GM23338 (cell line): ENCODE results near the gene KAT2B. TPM values are rescaled to one million over a fixed set of nuclear protein-coding genes. Genes with fewer than 3 reads are reported as not detected.

ENCODE experiments used
- ATAC-seq: fragments of 200-7000 bp; cut with Tn5 transposase; 3 replicates; pipeline ENCODE4 v1.9.1; 2020
- DNase-seq: peaks from one replicate; pipeline ENCODE4 v3.0.0-alpha.2; 2015; ENCODE audit warnings: low spot score
- H2AFZ ChIP-seq: fragments of 200-600 bp; sonication (generic); 2 replicates; pipeline ENCODE4 v1.8.0; 2016; ENCODE audit warnings: antibody characterized with exemption, mild to moderate bottlenecking, moderate library complexity
- H3F3A ChIP-seq: fragments of 200-600 bp; sonication (generic); replicated peaks from 2 replicates; pipeline ENCODE4 v1.8.0; 2017; ENCODE audit warnings: antibody characterized with exemption, mixed run types, low read depth
- H3K27ac ChIP-seq: fragments of 200-600 bp; sonication (generic); 2 replicates; pipeline ENCODE4 v1.6.1; 2016; ENCODE audit warnings: low read depth
- H3K27me3 ChIP-seq: fragments of 200-600 bp; sonication (generic); 2 replicates; pipeline ENCODE4 v1.8.0; 2016; ENCODE audit warnings: mild to moderate bottlenecking, mixed run types, moderate library complexity; ENCODE audit not compliant: insufficient read depth
- H3K36me3 ChIP-seq: fragments of 200-600 bp; sonication (generic); 2 replicates; pipeline ENCODE4 v1.8.0; 2016; ENCODE audit warnings: mild to moderate bottlenecking; ENCODE audit not compliant: insufficient read depth
- H3K4me1 ChIP-seq: fragments of 200-600 bp; sonication (generic); 2 replicates; pipeline ENCODE4 v1.8.0; 2016; ENCODE audit warnings: mild to moderate bottlenecking, moderate library complexity; ENCODE audit not compliant: insufficient read depth
- H3K4me2 ChIP-seq: fragments of 200-600 bp; sonication (generic); 2 replicates; pipeline ENCODE4 v1.7.1; 2017; ENCODE audit warnings: mixed run types
- H3K4me3 ChIP-seq: fragments of 200-600 bp; sonication (generic); 2 replicates; pipeline ENCODE4 v1.6.1; 2016; ENCODE audit warnings: mixed run types
- H3K79me2 ChIP-seq: fragments of 200-600 bp; sonication (generic); replicated peaks from 2 replicates; pipeline ENCODE4 v1.8.0; 2017; ENCODE audit warnings: mild to moderate bottlenecking; ENCODE audit not compliant: insufficient read depth
- H3K9me2 ChIP-seq: fragments of 200-600 bp; sonication (generic); 2 replicates; pipeline ENCODE4 v1.8.0; 2017; ENCODE audit not compliant: insufficient read depth
- H4K20me1 ChIP-seq: fragments of 200-600 bp; sonication (generic); replicated peaks from 2 replicates; pipeline ENCODE4 v1.8.0; 2017; ENCODE audit warnings: mild to moderate bottlenecking; ENCODE audit not compliant: insufficient read depth
- H3K27ac Mint-ChIP-seq: 2 replicates; pipeline ENCODE4 v1.8.0; 2020; ENCODE audit warnings: inconsistent platforms, mild to moderate bottlenecking, moderate library complexity, mixed read lengths
- H3K27me3 Mint-ChIP-seq: 3 replicates; pipeline ENCODE4 v1.8.0; 2022; ENCODE audit warnings: low read depth, mild to moderate bottlenecking, moderate library complexity, mixed read lengths, inconsistent platforms; ENCODE audit not compliant: insufficient read depth, poor library complexity
- H3K36me3 Mint-ChIP-seq: 3 replicates; pipeline ENCODE4 v1.8.0; 2021; ENCODE audit warnings: low read depth, mild to moderate bottlenecking, inconsistent platforms, moderate library complexity, mixed read lengths
- H3K4me1 Mint-ChIP-seq: 3 replicates; pipeline ENCODE4 v1.8.0; 2020; ENCODE audit warnings: mild to moderate bottlenecking, inconsistent platforms, mixed read lengths
- H3K4me3 Mint-ChIP-seq: 3 replicates; pipeline ENCODE4 v1.8.0; 2021; ENCODE audit warnings: moderate library complexity, mild to moderate bottlenecking, inconsistent platforms, mixed read lengths
- H3K9me3 Mint-ChIP-seq: 3 replicates; pipeline ENCODE4 v1.8.0; 2020; ENCODE audit warnings: moderate library complexity, mild to moderate bottlenecking, inconsistent platforms, mixed read lengths
- CREB1 ChIP-seq: fragments of 250-450 bp; sonication (Bioruptor Pico); IDR thresholded peaks from 2 replicates; pipeline ENCODE4 v1.5.0; 2020; ENCODE audit warnings: low read depth, mild to moderate bottlenecking, moderate library complexity
- EZH2 ChIP-seq: fragments of 200-600 bp; sonication (generic); IDR thresholded peaks from one replicate; pipeline ENCODE4 v1.8.0; 2017; ENCODE audit warnings: antibody characterized with exemption, mild to moderate bottlenecking, low read depth; ENCODE audit not compliant: unreplicated experiment
- EZH2phosphoT487 ChIP-seq: fragments of 200-600 bp; sonication (generic); IDR thresholded peaks from one replicate; pipeline ENCODE4 v1.8.1; 2018; ENCODE audit warnings: antibody characterized with exemption; ENCODE audit not compliant: unreplicated experiment
- ZNF114 ChIP-seq: fragments of 250-450 bp; sonication (Bioruptor Pico); IDR thresholded peaks from 2 replicates; pipeline ENCODE4 v1.5.0; 2020; ENCODE audit warnings: mild to moderate bottlenecking, moderate library complexity
- ZNF331 ChIP-seq: fragments of 250-450 bp; sonication (Bioruptor Pico); IDR thresholded peaks from 2 replicates; pipeline ENCODE4 v1.5.0; 2020; ENCODE audit warnings: low read depth, mild to moderate bottlenecking, moderate library complexity
- polyA plus RNA-seq: library from polyadenylated mRNA; unstranded; fragments of >200 nt; fragmentation: Nextera tagmentation; extraction: Ambion mirVana; gene quantifications from 2 replicates; pipeline ENCODE4 v1.2.1, GENCODE V29; 2016
- total RNA-seq: library from RNA; depleted of rRNA; stranded (reverse); fragments of >200 nt; shearing (Covaris generic); gene quantifications from 2 replicates; pipeline ENCODE4 v1.2.3, GENCODE V29; 2014
- TF ChIP-seq, protein P1 (sequence below): fragments of 250-450 bp; sonication (Bioruptor Pico); IDR thresholded peaks from 2 replicates; pipeline ENCODE4 v1.5.0; 2020; ENCODE audit warnings: mild to moderate bottlenecking, moderate library complexity

Gene KAT2B
- total and polyA plus RNA-seq, 2 experiments from 2014 or later: 1.3 to 4.4 TPM

- peaks cover 32% of the 10 kb centered on the region for H3K36me3 Mint-ChIP-seq
- Histone ChIP-seq H3K4me3 (no peak overlapping the region), H3K27ac (no peak overlapping the region), H3K79me2 (no peaks in the 10 kb centered on the region), H3F3A (no peaks in the 10 kb centered on the region), H3K27me3 (no peaks in the 10 kb centered on the region), H3K4me2 (no peak overlapping the region), H3K4me1 (no peaks in the 10 kb centered on the region), H4K20me1 (no peaks in the 10 kb centered on the region), H3K9me2 (no peaks in the 10 kb centered on the region), H3K36me3 (peaks cover 17% of the 10 kb centered on the region), H2AFZ (no peak overlapping the region)
- peaks cover 5% of the 10 kb centered on the region; the same call in 2 of the 3 replicates for H3K4me1 Mint-ChIP-seq
- TF ChIP-seq CREB1 (CRISPR knock-in tag): no peak
- TF ChIP-seq EZH2: no peak
- TF ChIP-seq, protein P1, sequence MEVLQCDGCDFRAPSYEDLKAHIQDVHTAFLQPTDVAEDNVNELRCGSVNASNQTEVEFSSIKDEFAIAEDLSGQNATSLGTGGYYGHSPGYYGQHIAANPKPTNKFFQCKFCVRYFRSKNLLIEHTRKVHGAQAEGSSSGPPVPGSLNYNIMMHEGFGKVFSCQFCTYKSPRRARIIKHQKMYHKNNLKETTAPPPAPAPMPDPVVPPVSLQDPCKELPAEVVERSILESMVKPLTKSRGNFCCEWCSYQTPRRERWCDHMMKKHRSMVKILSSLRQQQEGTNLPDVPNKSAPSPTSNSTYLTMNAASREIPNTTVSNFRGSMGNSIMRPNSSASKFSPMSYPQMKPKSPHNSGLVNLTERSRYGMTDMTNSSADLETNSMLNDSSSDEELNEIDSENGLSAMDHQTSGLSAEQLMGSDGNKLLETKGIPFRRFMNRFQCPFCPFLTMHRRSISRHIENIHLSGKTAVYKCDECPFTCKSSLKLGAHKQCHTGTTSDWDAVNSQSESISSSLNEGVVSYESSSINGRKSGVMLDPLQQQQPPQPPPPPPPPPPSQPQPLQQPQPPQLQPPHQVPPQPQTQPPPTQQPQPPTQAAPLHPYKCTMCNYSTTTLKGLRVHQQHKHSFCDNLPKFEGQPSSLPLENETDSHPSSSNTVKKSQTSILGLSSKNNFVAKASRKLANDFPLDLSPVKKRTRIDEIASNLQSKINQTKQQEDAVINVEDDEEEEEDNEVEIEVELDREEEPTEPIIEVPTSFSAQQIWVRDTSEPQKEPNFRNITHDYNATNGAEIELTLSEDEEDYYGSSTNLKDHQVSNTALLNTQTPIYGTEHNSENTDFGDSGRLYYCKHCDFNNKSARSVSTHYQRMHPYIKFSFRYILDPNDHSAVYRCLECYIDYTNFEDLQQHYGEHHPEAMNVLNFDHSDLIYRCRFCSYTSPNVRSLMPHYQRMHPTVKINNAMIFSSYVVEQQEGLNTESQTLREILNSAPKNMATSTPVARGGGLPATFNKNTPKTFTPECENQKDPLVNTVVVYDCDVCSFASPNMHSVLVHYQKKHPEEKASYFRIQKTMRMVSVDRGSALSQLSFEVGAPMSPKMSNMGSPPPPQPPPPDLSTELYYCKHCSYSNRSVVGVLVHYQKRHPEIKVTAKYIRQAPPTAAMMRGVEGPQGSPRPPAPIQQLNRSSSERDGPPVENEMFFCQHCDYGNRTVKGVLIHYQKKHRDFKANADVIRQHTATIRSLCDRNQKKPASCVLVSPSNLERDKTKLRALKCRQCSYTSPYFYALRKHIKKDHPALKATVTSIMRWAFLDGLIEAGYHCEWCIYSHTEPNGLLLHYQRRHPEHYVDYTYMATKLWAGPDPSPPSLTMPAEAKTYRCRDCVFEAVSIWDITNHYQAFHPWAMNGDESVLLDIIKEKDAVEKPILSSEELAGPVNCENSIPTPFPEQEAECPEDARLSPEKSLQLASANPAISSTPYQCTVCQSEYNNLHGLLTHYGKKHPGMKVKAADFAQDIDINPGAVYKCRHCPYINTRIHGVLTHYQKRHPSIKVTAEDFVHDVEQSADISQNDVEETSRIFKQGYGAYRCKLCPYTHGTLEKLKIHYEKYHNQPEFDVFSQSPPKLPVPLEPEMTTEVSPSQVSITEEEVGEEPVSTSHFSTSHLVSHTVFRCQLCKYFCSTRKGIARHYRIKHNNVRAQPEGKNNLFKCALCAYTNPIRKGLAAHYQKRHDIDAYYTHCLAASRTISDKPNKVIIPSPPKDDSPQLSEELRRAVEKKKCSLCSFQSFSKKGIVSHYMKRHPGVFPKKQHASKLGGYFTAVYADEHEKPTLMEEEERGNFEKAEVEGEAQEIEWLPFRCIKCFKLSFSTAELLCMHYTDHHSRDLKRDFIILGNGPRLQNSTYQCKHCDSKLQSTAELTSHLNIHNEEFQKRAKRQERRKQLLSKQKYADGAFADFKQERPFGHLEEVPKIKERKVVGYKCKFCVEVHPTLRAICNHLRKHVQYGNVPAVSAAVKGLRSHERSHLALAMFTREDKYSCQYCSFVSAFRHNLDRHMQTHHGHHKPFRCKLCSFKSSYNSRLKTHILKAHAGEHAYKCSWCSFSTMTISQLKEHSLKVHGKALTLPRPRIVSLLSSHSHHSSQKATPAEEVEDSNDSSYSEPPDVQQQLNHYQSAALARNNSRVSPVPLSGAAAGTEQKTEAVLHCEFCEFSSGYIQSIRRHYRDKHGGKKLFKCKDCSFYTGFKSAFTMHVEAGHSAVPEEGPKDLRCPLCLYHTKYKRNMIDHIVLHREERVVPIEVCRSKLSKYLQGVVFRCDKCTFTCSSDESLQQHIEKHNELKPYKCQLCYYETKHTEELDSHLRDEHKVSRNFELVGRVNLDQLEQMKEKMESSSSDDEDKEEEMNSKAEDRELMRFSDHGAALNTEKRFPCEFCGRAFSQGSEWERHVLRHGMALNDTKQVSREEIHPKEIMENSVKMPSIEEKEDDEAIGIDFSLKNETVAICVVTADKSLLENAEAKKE (CRISPR knock-in tag): no peak
- H3K27me3 Mint-ChIP-seq: no peaks in the 10 kb centered on the region
- no peaks in the 10 kb centered on the region for H3K9me3 Mint-ChIP-seq
- no peak overlapping the region for H3K27ac Mint-ChIP-seq
- DNase-seq (no peak), ATAC-seq (no peak)
- no peak overlapping the region for H3K4me3 Mint-ChIP-seq
Measured at GRCh38 chr3:20161714-20162113, 121.5 kb downstream of the KAT2B start.

- Mint-ChIP-seq H3K9me3 (no peaks in the 10 kb centered on the region), H3K4me3 (no peak overlapping the region), H3K27ac (no peak overlapping the region), H3K27me3 (no peaks in the 10 kb centered on the region), H3K36me3 (peaks cover 61% of the 10 kb centered on the region), H3K4me1 (no peaks in the 10 kb centered on the region)
- Histone ChIP-seq H3K4me1 (no peaks in the 10 kb centered on the region), H3K36me3 (peaks cover 49% of the 10 kb centered on the region), H3K79me2 (no peaks in the 10 kb centered on the region), H3K4me3 (no peak overlapping the region), H2AFZ (no peak overlapping the region), H3K27me3 (no peaks in the 10 kb centered on the region), H4K20me1 (no peaks in the 10 kb centered on the region), H3F3A (no peaks in the 10 kb centered on the region), H3K4me2 (no peak overlapping the region), H3K9me2 (no peaks in the 10 kb centered on the region), H3K27ac (no peak overlapping the region)
- no peak for TF ChIP-seq ZNF114 (CRISPR knock-in tag)
- no peak for TF ChIP-seq ZNF331 (CRISPR knock-in tag)
- no peak for TF ChIP-seq EZH2phosphoT487
- ATAC-seq (no peak), DNase-seq (no peak)
Measured at GRCh38 chr3:20173844-20174410, 133.7 kb downstream of the KAT2B start.
